HG03025 (cell line): Measurements from ENCODE around the gene PLGRKT.
"Not testable (repeated sequence)": the region's sequence is repeated elsewhere in the genome, so short reads cannot be mapped to it uniquely, and the experiment has no call there.

Experiments
- ATAC-seq: cut with Tn5 transposase; IDR thresholded peaks from one replicate; pipeline ENCODE4 v1.9.1; 2021; ENCODE audit warnings: mild to moderate bottlenecking, moderate library complexity; ENCODE audit not compliant: unreplicated experiment, low FRiP score

PLGRKT gene

DNA sequence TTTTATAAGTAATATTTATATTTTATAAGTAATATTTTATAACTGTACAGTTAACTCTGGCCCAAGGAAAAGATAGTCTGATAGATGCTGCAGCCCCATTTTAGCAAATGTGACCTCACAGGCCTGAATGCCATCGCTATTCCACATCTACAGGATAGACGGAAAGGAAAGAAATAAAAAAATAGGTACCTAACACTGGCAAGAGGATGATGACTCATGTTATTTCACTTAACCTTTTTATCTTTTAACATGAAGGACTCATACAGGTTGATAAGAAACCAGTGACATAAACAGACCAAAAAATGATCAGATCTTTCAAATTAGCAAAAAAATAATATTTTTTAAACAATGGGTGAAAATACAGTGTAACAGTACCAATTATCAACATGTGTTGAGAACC, 15.3 kb upstream of the PLGRKT start:
- no peak for ATAC-seq

DNA sequence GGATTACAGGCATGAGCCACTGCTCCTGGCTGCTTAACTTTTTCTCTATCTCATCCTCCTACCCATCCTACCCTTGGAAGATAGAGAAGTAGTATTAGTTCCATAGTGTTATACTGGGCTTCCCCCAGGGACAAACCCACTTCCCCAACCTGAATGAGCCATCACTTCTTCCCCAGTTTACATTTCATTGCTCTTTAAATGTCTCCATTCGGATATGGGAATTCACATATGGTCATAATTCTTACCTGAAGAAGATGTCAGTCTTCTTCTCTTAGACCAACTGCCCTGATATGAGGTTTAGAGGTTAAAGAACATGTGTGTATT, 14.5 kb upstream of the PLGRKT start:
- no peak for ATAC-seq

GRCh38 chr9:5450359-5451091, 12.8 kb upstream of the PLGRKT start, which contains the start of gene CD274:
Gene CD274, plus strand, starts transcription at chr9:5450542. Its CDS starts 5,572 bp downstream, at chr9:5456114.
- peak; percentile 66 for ATAC-seq

DNA sequence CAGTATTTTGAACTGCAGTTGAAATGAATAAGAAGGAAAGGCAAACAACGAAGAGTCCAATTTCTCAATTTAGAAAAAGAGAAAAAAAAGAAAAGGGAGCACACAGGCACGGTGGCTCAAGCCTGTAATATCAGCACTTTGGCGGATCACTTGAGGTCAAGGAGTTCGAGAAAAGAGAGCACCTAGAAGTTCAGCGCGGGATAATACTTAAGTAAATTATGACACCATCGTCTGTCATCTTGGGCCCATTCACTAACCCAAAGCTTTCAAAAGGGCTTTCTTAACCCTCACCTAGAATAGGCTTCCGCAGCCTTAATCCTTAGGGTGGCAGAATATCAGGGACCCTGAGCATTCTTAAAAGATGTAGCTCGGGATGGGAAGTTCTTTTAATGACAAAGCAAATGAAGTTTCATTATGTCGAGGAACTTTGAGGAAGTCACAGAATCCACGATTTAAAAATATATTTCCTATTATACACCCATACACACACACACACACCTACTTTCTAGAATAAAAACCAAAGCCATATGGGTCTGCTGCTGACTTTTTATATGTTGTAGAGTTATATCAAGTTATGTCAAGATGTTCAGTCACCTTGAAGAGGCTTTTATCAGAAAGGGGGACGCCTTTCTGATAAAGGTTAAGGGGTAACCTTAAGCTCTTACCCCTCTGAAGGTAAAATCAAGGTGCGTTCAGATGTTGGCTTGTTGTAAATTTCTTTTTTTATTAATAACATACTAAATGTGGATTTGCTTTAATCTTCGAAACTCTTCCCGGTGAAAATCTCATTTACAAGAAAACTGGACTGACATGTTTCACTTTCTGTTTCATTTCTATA, 12.0 kb upstream of the PLGRKT start:
- peak; percentile 11 for ATAC-seq

DNA sequence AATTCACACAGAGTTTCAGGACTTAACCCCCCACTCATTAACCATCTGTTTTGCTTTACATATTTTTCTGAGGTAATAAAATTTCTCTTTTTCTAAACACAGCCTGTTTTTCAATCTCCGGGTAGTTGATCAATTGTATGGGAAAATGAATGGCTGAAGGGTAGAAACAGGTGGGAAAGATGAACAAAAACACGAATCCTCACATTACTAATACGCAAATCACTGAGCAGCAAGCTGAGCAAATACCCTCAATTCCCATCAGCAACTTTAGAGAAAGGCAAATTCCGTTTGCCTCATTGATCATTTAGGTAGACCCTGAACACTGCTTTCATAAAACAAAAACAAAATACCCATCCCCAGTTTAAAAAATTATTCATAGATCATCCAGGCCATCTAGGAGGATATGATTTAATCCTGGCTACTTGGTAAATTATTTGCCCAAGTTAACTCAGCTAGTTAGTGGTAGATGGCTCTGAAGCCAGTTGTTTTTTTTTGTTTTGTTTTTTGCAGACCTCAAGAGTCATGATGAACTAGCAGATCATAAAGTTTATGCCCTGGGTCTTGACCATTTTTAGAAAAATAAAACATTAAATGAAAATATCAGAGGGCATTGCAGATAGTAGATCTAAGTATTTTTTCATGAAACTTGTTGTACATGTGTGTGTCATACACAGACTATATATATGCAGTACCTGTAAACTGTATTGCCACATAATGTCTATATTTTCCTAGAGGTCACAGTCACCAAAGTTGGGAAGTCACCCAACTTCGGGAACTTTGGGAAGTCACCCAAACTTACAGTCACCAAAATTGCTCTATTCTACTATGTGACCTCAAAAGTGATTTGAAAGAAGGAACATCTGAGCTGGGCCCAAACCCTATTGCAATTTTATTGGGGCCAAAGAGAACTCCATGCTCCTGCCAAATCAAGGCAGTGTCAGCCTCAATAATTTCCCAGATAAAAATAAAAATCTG, 11.0 kb upstream of the PLGRKT start:
- no peak for ATAC-seq

DNA sequence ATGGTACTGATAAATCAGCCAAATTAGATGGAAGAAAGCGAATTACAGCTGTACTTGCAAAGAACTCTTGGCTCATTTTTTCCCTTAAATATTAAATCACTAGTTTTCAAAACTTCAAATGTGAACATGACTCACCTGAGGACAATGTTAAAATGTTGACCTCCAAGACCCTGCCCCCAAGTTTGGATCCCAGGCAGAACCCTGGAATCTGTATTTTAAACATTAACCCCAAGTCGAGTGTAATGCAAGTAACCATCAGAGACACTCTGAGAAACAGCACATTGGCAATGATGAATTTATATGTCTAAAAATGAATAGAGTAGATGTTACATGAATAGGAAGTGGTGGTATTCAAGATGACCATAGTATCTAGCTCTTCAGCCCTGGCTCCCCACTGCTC, 10.3 kb upstream of the PLGRKT start:
- no peak for ATAC-seq

GRCh38 chr9:5447337-5447736, 9.6 kb upstream of the PLGRKT start:
- no peak for ATAC-seq

DNA sequence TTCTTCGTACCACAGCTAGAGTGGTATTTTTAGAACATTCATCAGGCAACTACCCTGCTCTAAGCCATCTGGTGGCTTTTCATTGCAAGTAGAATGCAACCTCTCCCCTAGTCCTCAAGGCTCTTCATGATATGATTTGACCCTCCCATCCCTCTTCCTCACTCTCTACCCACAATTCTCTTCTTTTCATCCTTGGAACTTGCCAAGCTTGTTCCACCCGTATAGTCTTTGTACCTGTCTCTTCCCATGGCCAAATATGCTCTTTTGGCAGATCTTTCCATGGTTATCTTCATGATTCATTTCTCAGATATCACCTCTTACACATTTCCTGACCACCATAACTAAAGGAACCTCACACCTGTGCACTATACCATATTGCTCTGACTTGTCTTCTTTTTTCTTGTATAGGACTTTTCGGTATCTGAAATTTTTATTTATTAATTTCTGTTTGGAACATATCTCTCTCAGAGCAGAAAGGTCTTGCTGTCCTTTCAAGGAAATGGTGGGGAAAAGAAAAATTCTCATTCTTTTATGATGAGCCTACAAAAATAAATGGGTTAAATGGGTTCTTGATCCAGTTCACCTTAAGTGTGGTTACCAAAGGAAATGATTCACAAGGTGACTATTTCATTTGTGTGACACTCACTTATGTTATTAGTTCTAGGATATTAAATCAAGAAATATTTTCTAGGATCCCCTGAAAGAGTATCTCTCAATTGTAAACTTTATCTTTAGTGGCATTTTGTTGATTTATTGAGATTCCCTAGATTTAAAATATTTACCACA, 8.9 kb upstream of the PLGRKT start:
- no peak for ATAC-seq

DNA sequence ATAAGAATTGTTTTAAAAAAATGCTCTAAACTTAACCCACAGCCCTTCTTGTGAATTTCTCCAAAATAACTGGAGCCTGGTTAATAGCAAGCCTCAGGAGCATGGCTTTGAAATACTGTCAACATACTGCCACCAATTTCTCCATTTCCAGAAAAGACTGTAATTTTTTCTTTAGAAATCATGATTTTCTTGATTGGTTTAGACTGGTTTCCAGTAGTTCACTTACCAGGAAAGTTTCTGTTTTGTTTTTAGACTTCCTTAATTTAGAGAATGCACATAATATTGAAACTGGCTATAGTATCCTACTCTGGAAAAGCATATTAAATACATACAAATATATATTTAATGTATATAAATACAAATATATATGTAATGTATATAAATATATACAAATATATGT, 8.2 kb upstream of the PLGRKT start:
- ATAC-seq, result no peak

- not testable (repeated sequence) for ATAC-seq
These were observed 7.4 kb upstream of the PLGRKT start for GRCh38 chr9:5445096-5445495.

DNA sequence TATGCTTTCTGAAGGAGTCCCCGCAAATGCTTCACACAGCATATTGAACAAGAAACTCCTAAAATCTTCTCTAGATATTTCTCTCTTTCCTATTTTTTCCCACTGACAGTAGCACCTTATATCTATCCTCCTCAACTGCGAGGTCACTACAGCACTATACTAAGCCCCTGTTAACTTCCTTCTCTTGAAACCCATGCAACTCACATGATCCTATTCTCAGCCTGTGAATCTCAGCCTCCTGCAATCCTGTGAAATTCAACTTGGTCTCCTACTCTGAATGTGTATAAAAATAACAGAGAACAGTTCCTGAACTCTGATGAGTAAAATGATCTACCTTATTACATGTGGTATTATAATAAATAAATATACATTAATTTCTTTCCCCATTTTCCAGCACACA, 6.1 kb upstream of the PLGRKT start:
- no peak for ATAC-seq

- ATAC-seq, result no peak
These were observed 4.8 kb upstream of the PLGRKT start for GRCh38 chr9:5442400-5443011.

- no peak for ATAC-seq
These were observed 3.3 kb upstream of the PLGRKT start for GRCh38 chr9:5441043-5441442.

GRCh38 chr9:5440426-5440825, 2.7 kb upstream of the PLGRKT start:
- no peak for ATAC-seq

- ATAC-seq, result peak; percentile 50
These were observed 807 bp upstream of the PLGRKT start for GRCh38 chr9:5438301-5439162.

DNA sequence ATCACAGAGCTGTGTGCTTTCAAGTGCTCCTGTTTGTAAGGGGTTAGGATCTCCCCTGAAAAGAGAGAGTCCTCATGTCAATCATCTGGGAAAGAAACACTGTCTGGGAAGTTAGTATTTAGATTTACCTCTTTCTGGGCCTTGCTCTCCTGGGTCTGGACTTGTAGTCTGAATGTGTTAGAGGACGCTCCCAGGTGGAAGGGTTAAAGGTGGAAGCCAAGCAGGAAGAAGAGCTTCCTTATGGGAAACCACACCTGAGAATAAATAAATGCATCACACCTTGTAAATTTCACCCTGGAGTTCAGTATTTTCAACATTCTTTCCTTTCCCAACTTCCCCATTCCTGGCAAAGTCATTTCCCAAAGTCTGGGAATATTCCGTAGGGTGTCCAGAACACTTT, 1.3 kb downstream of the PLGRKT start:
- ATAC-seq, result no peak

DNA sequence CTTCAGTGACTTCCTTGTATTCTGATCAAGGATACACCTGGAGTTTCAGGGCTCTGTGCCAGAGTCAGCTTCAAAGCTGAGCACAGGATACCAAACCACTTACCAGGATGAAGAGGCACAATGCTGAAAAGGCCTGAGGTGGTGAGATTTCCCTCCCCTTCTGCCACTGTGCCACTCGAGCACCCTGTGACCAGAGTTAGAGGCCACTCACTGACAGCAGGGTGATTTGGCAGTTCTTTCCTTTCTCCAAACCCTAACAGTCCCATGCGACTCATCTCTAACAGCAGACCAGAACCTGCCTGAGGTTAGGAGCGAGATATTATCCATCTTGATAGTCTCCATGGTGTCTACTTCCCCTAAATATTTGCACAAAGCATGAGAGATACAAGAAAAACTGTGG, 1.8 kb downstream of the PLGRKT start:
- ATAC-seq, result no peak
